Astrocyte (in vitro differentiated cells and primary cell): ENCODE data around the gene TNFRSF13B. TPM values are rescaled to one million over a fixed set of nuclear protein-coding genes. Genes with fewer than 3 reads are reported as not detected.

Experiments
- DNase-seq: peaks from one replicate; pipeline ENCODE4 v3.0.0-alpha.2; 2010; ENCODE audit warnings: low read depth
- FAIRE-seq: peaks from 2 replicates; lab custom pipeline; 2011; peaks lifted over from hg19 to GRCh38; lab: Jason Lieb, UNC
- H2AFZ ChIP-seq: 2 replicates; pipeline ENCODE4 v1.6.0; 2012; ENCODE audit warnings: low read depth, low read length, inconsistent platforms
- H3K27ac ChIP-seq: 2 replicates; pipeline ENCODE4 v1.5.1; 2011; ENCODE audit warnings: low read depth, low read length, inconsistent platforms
- H3K27me3 ChIP-seq: 2 replicates; pipeline ENCODE4 v1.6.0; 2011; ENCODE audit warnings: low read length, inconsistent platforms; ENCODE audit not compliant: insufficient read depth
- H3K36me3 ChIP-seq: 2 replicates; pipeline ENCODE4 v1.5.1; 2011; ENCODE audit warnings: low read length, inconsistent platforms; ENCODE audit not compliant: insufficient read depth
- H3K4me1 ChIP-seq: 2 replicates; pipeline ENCODE4 v1.5.1; 2011; ENCODE audit warnings: low read length, inconsistent platforms; ENCODE audit not compliant: insufficient read depth
- H3K4me2 ChIP-seq: 2 replicates; pipeline ENCODE4 v1.6.0; 2012; ENCODE audit warnings: low read length, inconsistent platforms
- H3K4me3 ChIP-seq: 2 replicates; pipeline ENCODE4 v1.5.1; 2011; ENCODE audit warnings: low read depth, mild to moderate bottlenecking, low read length, inconsistent platforms; ENCODE audit not compliant: insufficient read depth
- H3K79me2 ChIP-seq: 2 replicates; pipeline ENCODE4 v1.6.0; 2012; ENCODE audit warnings: mild to moderate bottlenecking, low read length, inconsistent platforms; ENCODE audit not compliant: insufficient read depth
- H3K9ac ChIP-seq: 2 replicates; pipeline ENCODE4 v1.6.0; 2012; ENCODE audit warnings: mild to moderate bottlenecking, low read length, inconsistent platforms
- H3K9me3 ChIP-seq: 2 replicates; pipeline ENCODE4 v1.5.1; 2012; ENCODE audit warnings: low read depth, mild to moderate bottlenecking, low read length, inconsistent platforms; ENCODE audit not compliant: insufficient read depth
- H4K20me1 ChIP-seq: 2 replicates; pipeline ENCODE4 v1.6.0; 2012; ENCODE audit warnings: low read length, inconsistent platforms; ENCODE audit not compliant: insufficient read depth
- H3K27ac Mint-ChIP-seq: one replicate; pipeline ENCODE4 v1.8.0; 2021; ENCODE audit warnings: mild to moderate bottlenecking, mixed read lengths; ENCODE audit not compliant: unreplicated experiment
- H3K27me3 Mint-ChIP-seq: one replicate; pipeline ENCODE4 v1.8.0; 2021; ENCODE audit warnings: low read depth, mixed read lengths; ENCODE audit not compliant: unreplicated experiment
- H3K36me3 Mint-ChIP-seq: one replicate; pipeline ENCODE4 v1.8.0; 2021; ENCODE audit warnings: low read depth, mixed read lengths; ENCODE audit not compliant: unreplicated experiment
- H3K4me1 Mint-ChIP-seq: one replicate; pipeline ENCODE4 v1.8.0; 2021; ENCODE audit warnings: low read depth, mixed read lengths; ENCODE audit not compliant: unreplicated experiment
- H3K4me3 Mint-ChIP-seq: one replicate; pipeline ENCODE4 v1.8.0; 2021; ENCODE audit warnings: mild to moderate bottlenecking, moderate library complexity, mixed read lengths; ENCODE audit not compliant: unreplicated experiment
- H3K9me3 Mint-ChIP-seq: one replicate; pipeline ENCODE4 v1.8.0; 2021; ENCODE audit warnings: mild to moderate bottlenecking, mixed read lengths; ENCODE audit not compliant: unreplicated experiment
- CTCF ChIP-seq: IDR thresholded peaks from 2 replicates; pipeline ENCODE4 v1.5.1; 2011; ENCODE audit warnings: low read depth, mild to moderate bottlenecking, inconsistent platforms, low read length, moderate library complexity; ENCODE audit not compliant: insufficient read depth
- EZH2 ChIP-seq: IDR thresholded peaks from 2 replicates; pipeline ENCODE4 v1.6.1; 2012; ENCODE audit warnings: mild to moderate bottlenecking, low read length, inconsistent platforms; ENCODE audit not compliant: insufficient read depth
- total RNA-seq: library from RNA; stranded (reverse); gene quantifications from 2 replicates; pipeline ENCODE4 v1.2.1, GENCODE V29; 2021

The TNFRSF13B gene
- total RNA-seq, 1 donor from 2014 or later, result not detected

GRCh38 chr17:16889088-16889465, 82.8 kb downstream of the TNFRSF13B start:
- no peak overlapping the region for H3K4me2 ChIP-seq
- Mint-ChIP-seq H3K9me3 (peaks cover 2% of the 10 kb centered on the region), H3K4me1 (peaks cover 3% of the 10 kb centered on the region), H3K27me3 (peaks cover 13% of the 10 kb centered on the region), H3K36me3 (no peaks in the 10 kb centered on the region), H3K27ac (no peak overlapping the region), H3K4me3 (no peak overlapping the region)
- no peaks in the 10 kb centered on the region for H4K20me1 ChIP-seq
- no peaks in the 10 kb centered on the region for H3K4me1 ChIP-seq
- no peak overlapping the region for H2AFZ ChIP-seq
- no peak overlapping the region for H3K27ac ChIP-seq
- FAIRE-seq, result no peak
- no peaks in the 10 kb centered on the region for H3K27me3 ChIP-seq
- DNase-seq, result no peak
- TF ChIP-seq EZH2 (no peak), CTCF (no peak)
- no peaks in the 10 kb centered on the region for H3K36me3 ChIP-seq
- no peaks in the 10 kb centered on the region for H3K9me3 ChIP-seq
- H3K79me2 ChIP-seq, result no peaks in the 10 kb centered on the region
- H3K4me3 ChIP-seq, result no peak overlapping the region
- no peak overlapping the region for H3K9ac ChIP-seq

Other genes with a start within 250 kb of the TNFRSF13B start
- gene MPRIP, start 70.3 kb upstream of the TNFRSF13B start, total RNA-seq, result 163 and 176 TPM in 2 replicates
- 0.31 and 0.64 TPM in 2 replicates for gene PLD6, start 234.2 kb upstream of the TNFRSF13B start, total RNA-seq